ENCODE measurements around the gene TSEN15. TPM values are rescaled to one million over a fixed set of nuclear protein-coding genes. Genes with fewer than 3 reads are reported as not detected.

The TSEN15 gene
- total RNA-seq, 6 experiments from 2014 or later, result 32.7 to 47.0 (median 40.4) TPM

- Mint-ChIP-seq H3K9me3 (no peaks in the 10 kb centered on the region), H3K4me3 (no peak overlapping the region), H3K4me1 (ENCODE audit: low read depth) (peaks cover 49% of the 10 kb centered on the region), H3K27ac (no peak overlapping the region), H3K36me3 (ENCODE audit: low read depth) (peaks cover 23% of the 10 kb centered on the region), H3K27me3 (ENCODE audit: insufficient read depth) (no peaks in the 10 kb centered on the region; the same call in 1 of the 2 replicates)
- TF ChIP-seq CTCF (IDR thresholded peaks at IDR 0.05), result no peak
- DNase-seq, result no peak
Measured at GRCh38 chr1:184065559-184065958, 14.0 kb downstream of the TSEN15 start.

DNA sequence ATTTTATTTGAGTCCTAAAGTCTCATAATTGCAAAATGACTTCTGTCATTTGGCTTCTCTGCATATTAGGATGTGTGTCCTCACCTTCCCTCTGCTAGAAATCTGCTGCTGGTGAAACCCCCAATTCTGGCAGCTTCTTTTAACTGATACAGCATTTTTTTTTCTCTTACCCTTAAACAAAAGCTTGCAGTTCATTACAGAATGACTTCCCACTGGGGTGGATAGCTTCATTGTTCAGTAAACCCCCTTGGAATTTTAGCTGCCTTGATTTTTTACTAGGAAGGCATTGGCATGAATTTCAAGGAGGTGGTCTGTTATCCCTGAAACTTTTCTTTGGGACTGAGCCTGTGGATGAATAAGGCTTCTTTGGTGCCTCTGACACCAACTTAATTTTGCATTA, 16.8 kb downstream of the TSEN15 start:
- Mint-ChIP-seq H3K4me3 (no peak overlapping the region), H3K4me1 (ENCODE audit: low read depth) (peaks cover 49% of the 10 kb centered on the region), H3K27me3 (ENCODE audit: insufficient read depth) (no peaks in the 10 kb centered on the region; the same call in 1 of the 2 replicates), H3K36me3 (ENCODE audit: low read depth) (peaks cover 30% of the 10 kb centered on the region), H3K27ac (no peak overlapping the region), H3K9me3 (no peaks in the 10 kb centered on the region)
- TF ChIP-seq CTCF (IDR thresholded peaks at IDR 0.05), result no peak
- DNase-seq, result no peak

GRCh38 chr1:184069675-184070074, 18.1 kb downstream of the TSEN15 start:
- no peak for TF ChIP-seq CTCF (IDR thresholded peaks at IDR 0.05)
- no peaks in the 10 kb centered on the region; the same call in 1 of the 2 replicates for H3K27me3 Mint-ChIP-seq (ENCODE audit: insufficient read depth)
- peak overlapping the region; percentile 45; the same call in 1 of the 2 replicates for H3K27ac Mint-ChIP-seq
- DNase-seq, result no peak
- H3K36me3 Mint-ChIP-seq (ENCODE audit: low read depth), result peaks cover 24% of the 10 kb centered on the region
- H3K4me3 Mint-ChIP-seq, result no peak overlapping the region
- peaks cover 44% of the 10 kb centered on the region for H3K4me1 Mint-ChIP-seq (ENCODE audit: low read depth)
- no peaks in the 10 kb centered on the region for H3K9me3 Mint-ChIP-seq

DNA sequence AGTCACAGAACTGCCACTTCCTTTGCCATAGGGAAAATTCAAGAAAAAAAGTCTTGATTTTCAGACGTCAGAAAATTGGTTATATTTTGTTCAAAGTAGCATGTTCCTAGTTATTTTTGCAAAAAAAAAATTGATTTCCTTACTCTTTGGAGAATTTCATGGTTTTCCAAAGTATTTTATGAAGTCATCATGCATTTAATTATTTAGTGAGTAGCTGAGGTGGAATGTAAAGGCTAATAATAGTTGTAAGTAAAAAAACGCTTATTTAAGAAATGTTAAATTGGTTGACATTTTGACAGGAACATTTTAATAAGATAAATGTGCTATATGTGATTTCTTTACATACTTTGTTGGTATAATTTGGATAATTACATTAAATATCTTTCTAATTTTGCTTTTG, 20.8 kb downstream of the TSEN15 start:
- no peak for TF ChIP-seq CTCF (IDR thresholded peaks at IDR 0.05)
- Mint-ChIP-seq H3K4me3 (peak overlapping the region; percentile 16; the same call in 1 of the 2 replicates), H3K4me1 (ENCODE audit: low read depth) (peaks cover 53% of the 10 kb centered on the region), H3K36me3 (ENCODE audit: low read depth) (peaks cover 17% of the 10 kb centered on the region; the same call in 1 of the 2 replicates), H3K27ac (no peak overlapping the region; the same call in 1 of the 2 replicates), H3K9me3 (no peaks in the 10 kb centered on the region), H3K27me3 (ENCODE audit: insufficient read depth) (no peaks in the 10 kb centered on the region; the same call in 1 of the 2 replicates)
- peak; percentile 18 for DNase-seq

DNA sequence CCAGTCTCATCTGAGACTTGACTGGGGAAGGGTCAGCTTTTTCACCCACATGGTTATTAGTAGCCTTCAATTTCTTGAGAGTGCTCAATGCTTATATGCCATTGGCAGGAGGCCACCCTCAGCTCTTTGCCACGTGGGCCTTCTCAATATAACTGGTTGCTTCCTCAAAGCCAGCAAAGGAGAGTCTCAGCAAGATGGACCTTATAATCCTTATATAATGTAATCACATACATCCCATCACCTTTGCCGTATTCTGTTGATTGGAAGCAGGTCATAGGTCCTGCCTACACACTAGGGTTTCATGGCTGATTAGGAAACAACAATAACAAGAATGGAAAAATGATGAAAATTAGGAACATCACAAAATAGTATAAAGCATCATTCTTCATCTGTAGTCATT, 22.9 kb downstream of the TSEN15 start:
- Mint-ChIP-seq H3K27me3 (ENCODE audit: insufficient read depth) (no peaks in the 10 kb centered on the region; the same call in none of the 2 replicates), H3K9me3 (no peaks in the 10 kb centered on the region), H3K27ac (no peak overlapping the region), H3K36me3 (ENCODE audit: low read depth) (peaks cover 19% of the 10 kb centered on the region; the same call in 1 of the 2 replicates), H3K4me1 (ENCODE audit: low read depth) (peaks cover 52% of the 10 kb centered on the region), H3K4me3 (no peak overlapping the region)
- DNase-seq, result no peak
- no peak for TF ChIP-seq CTCF (IDR thresholded peaks at IDR 0.05)

All from HFFc6 (cell line).